Measurements from ENCODE around the gene KRTAP20-1.

Gene KRTAP20-1

GRCh38 chr21:30646904-30647414 is 30.7 kb downstream of the KRTAP20-1 start:
- no peak for DNase-seq (ENCODE audit: low read depth in 2 of 2)

GRCh38 chr21:30652891-30653290 is 36.7 kb downstream of the KRTAP20-1 start:
- DNase-seq (ENCODE audit: low read depth in 2 of 2) = no peak
